Measurements from ENCODE around the gene PARK7.
"Not testable (repeated sequence)": the region's sequence is repeated elsewhere in the genome, so short reads cannot be mapped to it uniquely, and the experiment has no call there.

GRCh38 chr1:7917971-7918370 is 43.5 kb upstream of the PARK7 start:
- TF ChIP-seq CTCF, POLR2A (IDR thresholded peaks at IDR 0.05): not testable (repeated sequence)

Measured in thyroid gland (tissue), 4 donors.